K562 (cell line): ENCODE measurements around the gene COPG2. TPM values are rescaled to one million over a fixed set of nuclear protein-coding genes. Genes with fewer than 3 reads are reported as not detected.

ENCODE experiments used
- ATAC-seq: fragments of 200-7000 bp; cut with Tn5 transposase; 3 replicates; pipeline ENCODE4 v1.9.1; 2020; ENCODE audit warnings: moderate library complexity
- BruUV-seq: library from RNA; stranded (reverse); fragments of 400-500 nt; replicated peaks from 2 replicates; lab custom pipeline; 2021; lab: Mats Ljungman, UMichigan
- CTCF ChIA-PET: fragments of 300-600 bp; formaldehyde crosslinking; extraction: SDS; loops from one replicate; lab custom pipeline; 2021; ENCODE audit warnings: low intra/inter-chr PET ratio; lab: Yijun Ruan, JAX
- POLR2A ChIA-PET: fragments of 300-600, 350-650 bp; sonication (Branson Sonifier 250); formaldehyde crosslinking; extraction: SDS; loops from one replicate; lab custom pipeline; 2021; ENCODE audit warnings: antibody characterized with exemption, inconsistent platforms; lab: Yijun Ruan, JAX
- DNase-seq, 4 experiments: peaks; one replicate each; pipeline versions ENCODE4 v3.0.0 to v3.0.0-alpha.2; 2011 to 2018; ENCODE audit warnings: low spot score in 3 of 4, mixed read lengths in 3 of 4; ENCODE audit errors: extremely low read depth in 1 of 4
- FAIRE-seq: peaks from 2 replicates; lab custom pipeline; 2011; peaks lifted over from hg19 to GRCh38; lab: Jason Lieb, UNC
- H2AFZ ChIP-seq: 2 replicates; pipeline ENCODE4 v1.6.0; 2011; ENCODE audit warnings: low read depth, low read length, control low read depth, inconsistent platforms
- H3K27ac ChIP-seq: fragments of 200-600 bp; 3 replicates; pipeline ENCODE4 v1.8.0; 2011; ENCODE audit warnings: low read depth, mild to moderate bottlenecking, control low read depth, inconsistent platforms, low read length, moderate library complexity, mixed read lengths; ENCODE audit errors: extremely low read depth
- H3K27me3 ChIP-seq, 2 experiments: fragments of 300-600 bp in 1 of 2; 2 replicates in 1 of 2; 3 replicates in 1 of 2; pipeline versions ENCODE4 v1.6.0 to v1.8.0; 2011; ENCODE audit warnings: inconsistent platforms in 2 of 2, low read length in 2 of 2, mild to moderate bottlenecking in 1 of 2, mixed read lengths in 1 of 2, moderate library complexity in 1 of 2; ENCODE audit not compliant: control insufficient read depth in 2 of 2, insufficient read depth in 2 of 2
- H3K36me3 ChIP-seq: fragments of 300-600 bp; 3 replicates; pipeline ENCODE4 v1.8.0; 2011; ENCODE audit warnings: mild to moderate bottlenecking, low read length, inconsistent platforms; ENCODE audit not compliant: control insufficient read depth, insufficient read depth
- H3K4me1 ChIP-seq, 2 experiments: fragments of 200-600 bp in 1 of 2; replicated peaks in 1 of 2; 2 replicates in 1 of 2; 3 replicates in 1 of 2; pipeline versions ENCODE4 v1.5.1 to v1.8.0; 2011; ENCODE audit warnings: inconsistent platforms in 2 of 2, low read length in 2 of 2, mild to moderate bottlenecking in 1 of 2, mixed read lengths in 1 of 2, moderate library complexity in 1 of 2; ENCODE audit not compliant: control insufficient read depth in 2 of 2, insufficient read depth in 2 of 2
- H3K4me2 ChIP-seq: 2 replicates; pipeline ENCODE4 v1.6.1; 2011; ENCODE audit warnings: low read length, control low read depth, inconsistent platforms, mixed read lengths; ENCODE audit not compliant: insufficient read depth
- H3K4me3 ChIP-seq: fragments of 200-600 bp; sonication (generic), shearing (Covaris generic); 2 replicates; pipeline ENCODE4 v1.5.1; 2016; ENCODE audit warnings: control low read depth, inconsistent platforms
- H3K79me2 ChIP-seq: fragments of 200-600 bp; 3 replicates; pipeline ENCODE4 v1.8.0; 2011; ENCODE audit warnings: low read length, inconsistent platforms; ENCODE audit not compliant: control insufficient read depth, insufficient read depth
- H3K9ac ChIP-seq, 2 experiments: 2 replicates each; pipeline versions ENCODE4 v1.6.0 to v1.6.1; 2011; ENCODE audit warnings: low read depth in 2 of 2, low read length in 2 of 2, control low read depth in 1 of 2, inconsistent platforms in 1 of 2, mild to moderate bottlenecking in 1 of 2, mixed read lengths in 1 of 2; ENCODE audit not compliant: insufficient read depth in 1 of 2
- H3K9me1 ChIP-seq: one replicate; pipeline ENCODE4 v1.6.0; 2011; ENCODE audit warnings: inconsistent platforms, mild to moderate bottlenecking, low read length, moderate library complexity; ENCODE audit not compliant: control insufficient read depth, insufficient read depth
- H3K9me3 ChIP-seq: replicated peaks from 2 replicates; pipeline ENCODE4 v1.5.1; 2011; ENCODE audit warnings: low read depth, low read length, inconsistent platforms; ENCODE audit not compliant: control insufficient read depth, insufficient read depth
- H4K20me1 ChIP-seq: replicated peaks from 2 replicates; pipeline ENCODE4 v1.6.1; 2011; ENCODE audit warnings: low read length, inconsistent platforms, mixed read lengths; ENCODE audit not compliant: control insufficient read depth, insufficient read depth
- ARID3A ChIP-seq: IDR thresholded peaks from 2 replicates; pipeline ENCODE4 v1.6.1; 2012; ENCODE audit warnings: low read depth, low read length, improper control_type of control experiment, borderline replicate concordance
- HOXB6 ChIP-seq: fragments of 250-450 bp; sonication (Bioruptor Pico); IDR thresholded peaks from 2 replicates; pipeline ENCODE4 v1.5.1; 2022; ENCODE audit warnings: mild to moderate bottlenecking, borderline replicate concordance
- MECOM ChIP-seq: fragments of 250-450 bp; sonication (Bioruptor Pico); IDR thresholded peaks from 2 replicates; pipeline ENCODE4 v1.8.0; 2022; ENCODE audit warnings: inconsistent platforms
- NFIX ChIP-seq: fragments of 250-450 bp; sonication (Bioruptor Pico); IDR thresholded peaks from 2 replicates; pipeline ENCODE4 v1.4.0; 2020; ENCODE audit warnings: low read depth, mild to moderate bottlenecking, moderate library complexity
- ZBTB40 ChIP-seq, 2 experiments: fragments of 450-650 bp in 1 of 2; sonication (generic) in 1 of 2; formaldehyde crosslinking in 1 of 2; IDR thresholded peaks; 2 replicates each; pipeline versions ENCODE4 v1.7.1 to v1.9.0; 2016 to 2022; ENCODE audit warnings: inconsistent platforms in 1 of 2, mild to moderate bottlenecking in 1 of 2, missing genetic modification reagents in 1 of 2
- ZNF140 ChIP-seq: fragments of 250-450 bp; sonication (Bioruptor Pico); IDR thresholded peaks from 2 replicates; pipeline ENCODE4 v1.8.0; 2021; ENCODE audit warnings: moderate library complexity, mild to moderate bottlenecking, inconsistent platforms
- WGBS: fragments of 100-300 bp; shearing (Covaris generic); methylation state at CpG from one replicate; pipeline ENCODE4 v1.1.6; 2016; ENCODE audit warnings: low coverage, mixed read lengths; ENCODE audit not compliant: insufficient coverage; ENCODE audit errors: missing lambda C conversion rate; 5-methylcytosine and 5-hydroxymethylcytosine counted together
- in situ Hi-C: fragments of 300-500 bp; cut with MboI; formaldehyde crosslinking; loops from 4 replicates; pipeline ENCODE4 v1.15.0; 2018; ENCODE audit warnings: inconsistent platforms, mixed read lengths
- intact Hi-C: fragments of 100-400 bp; cut with micrococcal nuclease; formaldehyde crosslinking; loops from 2 replicates; pipeline ENCODE4 v1.14.2; 2022
- polyA plus RNA-seq, 8 experiments: library from polyadenylated mRNA; depleted of rRNA in 4 of 8; stranded (reverse) in 5 of 8; unstranded in 3 of 8; fragments of >200 nt; fragmentation: Nextera tagmentation in 2 of 8; fragmentation: Illumina TruSeq in 1 of 8; extraction: Ambion mirVana in 2 of 8; extraction: Trizol in 1 of 8; gene quantifications; 2 replicates each; pipeline versions ENCODE4 v1.2.1 to v1.2.3, GENCODE V29; 2011 to 2014; ENCODE audit warnings: inconsistent platforms in 1 of 8, missing spikeins in 1 of 8
- total RNA-seq, 7 experiments: library from RNA; depleted of rRNA in 6 of 7; stranded (reverse); fragments of >200 nt in 6 of 7; fragmentation: Illumina TruSeq in 2 of 7; extraction: Trizol in 2 of 7; gene quantifications; 2 replicates each; pipeline versions ENCODE4 v1.2.1 to v1.2.3, GENCODE V29; 2011 to 2021; ENCODE audit warnings: low replicate concordance in 1 of 7

The COPG2 gene
- total and polyA plus RNA-seq, 9 of the 15 experiments (the other 6 are each of a cell fraction or from before 2014, with no cell fraction given), result 6.6 to 104 (median 32.5) TPM

DNA sequence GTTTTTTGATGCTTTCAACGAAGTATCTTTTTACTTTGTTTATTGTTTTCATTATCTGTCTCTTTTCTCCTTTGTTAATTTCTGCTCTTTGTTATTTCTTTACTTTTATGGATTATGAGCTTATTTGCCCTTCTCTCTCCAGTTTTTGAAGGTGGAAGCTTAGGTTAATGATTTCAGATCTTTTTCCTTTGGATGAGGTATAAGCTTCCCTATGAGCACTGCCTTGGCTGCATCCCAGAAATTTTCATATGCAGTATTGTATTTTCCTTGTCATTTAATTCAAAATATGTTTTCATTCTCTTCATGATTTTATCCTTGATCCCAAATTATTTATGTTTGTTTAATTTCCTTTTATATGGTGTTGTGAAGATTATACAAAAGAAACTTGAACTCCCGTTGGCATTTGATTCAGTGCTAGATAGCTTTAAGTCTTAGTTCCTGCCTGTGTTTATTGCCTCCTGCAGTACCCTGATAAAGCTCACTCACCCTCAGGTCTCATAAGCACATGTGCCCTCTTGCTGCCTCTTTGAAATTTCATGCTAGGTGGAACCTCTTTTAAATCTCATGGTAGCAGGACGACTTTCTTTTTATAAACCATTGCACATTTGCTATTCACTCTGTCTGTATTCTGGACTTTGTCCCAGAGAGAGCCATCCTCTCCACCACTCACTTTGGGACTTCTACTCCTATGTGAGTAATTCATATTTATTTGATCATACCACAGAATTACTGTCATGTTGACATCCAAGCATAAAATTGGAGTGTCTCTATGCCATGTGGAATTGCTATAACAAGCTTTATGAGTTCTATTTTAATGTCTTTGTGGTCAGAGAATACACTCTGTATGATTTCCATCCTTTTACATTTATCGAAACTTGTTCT lies 204.8 kb downstream of the COPG2 start:
- no peak overlapping the region for H3K9ac ChIP-seq
- DNase-seq (peak in 2 of 4 experiments; percentile 51), ATAC-seq (peak; percentile 89), FAIRE-seq (no peak)
- BruUV-seq, result no TSS peak
- no peaks in the 10 kb centered on the region for H3K79me2 ChIP-seq
- no peaks in the 10 kb centered on the region for H3K27me3 ChIP-seq
- WGBS, result 21% methylated on average over 4 of the region's 4 CpGs
- H3K36me3 ChIP-seq, result no peaks in the 10 kb centered on the region; the same call in 2 of the 3 replicates
- no peak overlapping the region for H3K4me3 ChIP-seq
- intact Hi-C loops (loop anchor here (1.0 kb wide), 1 partner anchor 31 kb away; no protein-coding TSS in a partner anchor), in situ Hi-C loops (no loop called here)
- 0 out of 5 replicates have a peak, but pooled peaks cover 0 to 4% of the 10 kb centered on the region in 2 experiments for H3K4me1 ChIP-seq
- CTCF ChIA-PET, result no interaction called here
- POLR2A ChIA-PET, result interaction anchor here (0.8 to 1.6 kb wide), 3 partner anchors 10 to 258 kb away, joined by 4 to 6 read pairs (median 5); partner anchors contain the start of gene TMEM209
- no peak overlapping the region for H3K4me2 ChIP-seq
- H3K9me3 ChIP-seq, result no peaks in the 10 kb centered on the region
- no peaks in the 10 kb centered on the region for H4K20me1 ChIP-seq
- H2AFZ ChIP-seq, result peak overlapping the region; percentile 58
- no peak overlapping the region for H3K27ac ChIP-seq
- no peaks in the 10 kb centered on the region for H3K9me1 ChIP-seq
- TF ChIP-seq MECOM (CRISPR knock-in tag) (no peak), HOXB6 (CRISPR knock-in tag) (no peak), ZBTB40 (IDR thresholded peaks at IDR 0.05) (no peak), ZBTB40 (CRISPR knock-in tag; IDR thresholded peaks at IDR 0.05) (no peak), NFIX (CRISPR knock-in tag) (no peak), ARID3A (0 out of 2 replicates have a peak, but pooled peaks have one; percentile 51), ZNF140 (CRISPR knock-in tag) (no peak)
